Endothelial cell of umbilical vein (primary cell): ENCODE data around the gene FHIP2A. TPM values are rescaled to one million over a fixed set of nuclear protein-coding genes. Genes with fewer than 3 reads are reported as not detected.
A peak's percentile ranks its signal among the peaks of the same experiment; 100 is the strongest.
"Not testable (repeated sequence)": the region's sequence is repeated elsewhere in the genome, so short reads cannot be mapped to it uniquely, and the experiment has no call there.

Source experiments
- BruUV-seq: library from RNA; stranded (reverse); fragments of 400-500 nt; replicated peaks from 2 replicates; lab custom pipeline; 2021; lab: Mats Ljungman, UMichigan
- CTCF ChIA-PET: fragments of 300-600, 350-600 bp; sonication (Branson Sonifier 250); formaldehyde crosslinking; loops from one replicate; lab custom pipeline; 2021; ENCODE audit warnings: antibody characterized with exemption, inconsistent platforms; lab: Charles Lee
- POLR2A ChIA-PET: fragments of 300-600, 350-600 bp; sonication (Branson Sonifier 250); formaldehyde crosslinking; loops from one replicate; lab custom pipeline; 2021; ENCODE audit warnings: antibody characterized with exemption, inconsistent platforms; lab: Charles Lee
- DNase-seq: peaks from one replicate; pipeline ENCODE4 v3.0.0-alpha.2; 2011; ENCODE audit warnings: low read depth, low spot score
- FAIRE-seq: peaks from 2 replicates; lab custom pipeline; 2011; peaks lifted over from hg19 to GRCh38; lab: Jason Lieb, UNC
- H2AFZ ChIP-seq: 2 replicates; pipeline ENCODE4 v1.6.0; 2012; ENCODE audit warnings: low read depth, low read length, control low read depth, inconsistent platforms
- H3K27ac ChIP-seq: 2 replicates; pipeline ENCODE4 v1.5.1; 2011; ENCODE audit warnings: low read depth, mild to moderate bottlenecking, control low read depth, low read length, moderate library complexity; ENCODE audit not compliant: insufficient read depth
- H3K27me3 ChIP-seq, 2 experiments: 2 replicates each; pipeline versions ENCODE4 v1.6.0 to v1.6.1; 2011; ENCODE audit warnings: low read length in 2 of 2, mixed read lengths in 1 of 2; ENCODE audit not compliant: control insufficient read depth in 2 of 2, insufficient read depth in 2 of 2
- H3K36me3 ChIP-seq, 2 experiments: 2 replicates in 1 of 2; 3 replicates in 1 of 2; pipeline ENCODE4 v1.5.1; 2011; ENCODE audit warnings: low read length in 2 of 2, mild to moderate bottlenecking in 1 of 2, moderate library complexity in 1 of 2; ENCODE audit not compliant: control insufficient read depth in 2 of 2, insufficient read depth in 2 of 2; ENCODE audit errors: extremely low read depth in 1 of 2
- H3K4me1 ChIP-seq: 3 replicates; pipeline ENCODE4 v1.5.1; 2011; ENCODE audit warnings: mild to moderate bottlenecking, low read length; ENCODE audit not compliant: control insufficient read depth, insufficient read depth; ENCODE audit errors: extremely low read depth
- H3K4me2 ChIP-seq: 2 replicates; pipeline ENCODE4 v1.6.1; 2011; ENCODE audit warnings: low read length, control low read depth, mixed read lengths; ENCODE audit not compliant: insufficient read depth
- H3K4me3 ChIP-seq, 3 experiments: fragments of 200-600 bp in 1 of 3; sonication (generic), shearing (Covaris generic) in 1 of 3; replicated peaks in 1 of 3; 2 replicates each; pipeline ENCODE4 v1.5.1; 2011 to 2016; ENCODE audit warnings: control low read depth in 3 of 3, low read length in 3 of 3, mild to moderate bottlenecking in 2 of 3, inconsistent platforms in 1 of 3, low read depth in 1 of 3, moderate library complexity in 1 of 3; ENCODE audit not compliant: insufficient read depth in 1 of 3
- H3K79me2 ChIP-seq: 2 replicates; pipeline ENCODE4 v1.6.0; 2012; ENCODE audit warnings: low read length, inconsistent platforms; ENCODE audit not compliant: control insufficient read depth, insufficient read depth
- H3K9ac ChIP-seq: replicated peaks from 2 replicates; pipeline ENCODE3; 2011; ENCODE audit warnings: low read length, control low read depth; ENCODE audit not compliant: insufficient read depth; ENCODE audit errors: extremely low read depth
- H3K9me1 ChIP-seq: replicated peaks from 3 replicates; pipeline ENCODE4 v1.6.0; 2011; ENCODE audit warnings: mild to moderate bottlenecking, low read length; ENCODE audit not compliant: control insufficient read depth, insufficient read depth; ENCODE audit errors: extremely low read depth
- H3K9me3 ChIP-seq: replicated peaks from 2 replicates; pipeline ENCODE4 v1.5.1; 2012; ENCODE audit warnings: low read length, inconsistent platforms; ENCODE audit not compliant: control insufficient read depth, insufficient read depth
- H4K20me1 ChIP-seq: replicated peaks from 2 replicates; pipeline ENCODE3; 2011; ENCODE audit warnings: mild to moderate bottlenecking, low read length; ENCODE audit not compliant: control insufficient read depth, insufficient read depth; ENCODE audit errors: extremely low read depth
- CTCF ChIP-seq, 2 donors: IDR thresholded peaks; 1 replicate in 1 of 2; 2 replicates in 1 of 2; pipeline ENCODE4 v1.5.1; 2011; ENCODE audit warnings: low read length in 2 of 2, mild to moderate bottlenecking in 2 of 2, moderate library complexity in 2 of 2, control low read depth in 1 of 2, inconsistent platforms in 1 of 2, low read depth in 1 of 2; ENCODE audit not compliant: insufficient read depth in 1 of 2; ENCODE audit errors: extremely low read depth in 1 of 2
- EZH2 ChIP-seq: IDR thresholded peaks from 2 replicates; pipeline ENCODE4 v1.6.1; 2012; ENCODE audit warnings: borderline replicate concordance, low read depth, mild to moderate bottlenecking, moderate library complexity, low read length, inconsistent platforms; ENCODE audit not compliant: severe bottlenecking
- FOS ChIP-seq: IDR thresholded peaks from 2 replicates; pipeline ENCODE4 v1.6.1; 2011; ENCODE audit warnings: mild to moderate bottlenecking, low read length, moderate library complexity, borderline replicate concordance; ENCODE audit not compliant: insufficient read depth
- GATA2 ChIP-seq: IDR thresholded peaks from 2 replicates; pipeline ENCODE4 v1.7.0; 2011; ENCODE audit warnings: low read depth, mild to moderate bottlenecking, moderate library complexity, mixed read lengths, low read length; ENCODE audit not compliant: insufficient read length, insufficient read depth
- JUN ChIP-seq: IDR thresholded peaks from 2 replicates; pipeline ENCODE4 v1.6.1; 2011; ENCODE audit warnings: borderline replicate concordance, low read depth; ENCODE audit not compliant: insufficient read length, insufficient read depth
- MAX ChIP-seq: IDR thresholded peaks from 2 replicates; pipeline ENCODE4 v1.6.1; 2011; ENCODE audit not compliant: insufficient read depth, insufficient read length
- MYC ChIP-seq: IDR thresholded peaks from one replicate; pipeline ENCODE4 v1.6.1; 2011; ENCODE audit warnings: mild to moderate bottlenecking, low read depth, low read length
- POLR2A ChIP-seq: IDR thresholded peaks from 2 replicates; pipeline ENCODE4 v1.6.1; 2012; ENCODE audit warnings: low read depth, mild to moderate bottlenecking, control low read depth, low read length
- POLR2AphosphoS5 ChIP-seq: IDR thresholded peaks from 2 replicates; pipeline ENCODE4 v1.6.1; 2012; ENCODE audit warnings: low read depth, mild to moderate bottlenecking, control low read depth, low read length, moderate library complexity; ENCODE audit not compliant: insufficient read depth
- dilution Hi-C: fragments of 300-500 bp; cut with MboI; formaldehyde crosslinking; loops from one replicate; pipeline ENCODE4 v1.15.0; 2019; ENCODE audit warnings: low sequenced_read_pairs; ENCODE audit not compliant: extremely low pct_ligation_motif_present
- intact Hi-C: fragments of 100-400 bp; cut with micrococcal nuclease; formaldehyde crosslinking; loops from one replicate; pipeline ENCODE4 v1.10.0; 2022
- polyA plus RNA-seq, 4 experiments: library from polyadenylated mRNA; depleted of rRNA in 3 of 4; stranded (reverse) in 3 of 4; unstranded in 1 of 4; fragments of >200 nt; gene quantifications; 2 replicates each; pipeline versions ENCODE4 v1.2.1 to v1.2.3, GENCODE V29; 2011 to 2012; ENCODE audit warnings: missing spikeins in 1 of 4
- total RNA-seq: library from RNA; stranded (reverse); gene quantifications from 2 replicates; pipeline ENCODE4 v1.2.3, GENCODE V29; 2021

FHIP2A gene
- total and polyA plus RNA-seq, 2 donors (not counting 3 experiments of a cell fraction or from before 2014, with no cell fraction given) = 13.3 to 39.6 TPM

- TF ChIP-seq JUN (peak; percentile 72), EZH2 (no peak), POLR2A (no peak), MYC (no peak), FOS (peak; percentile 77), CTCF (IDR thresholded peaks at IDR 0.05; ENCODE audit: extremely low read depth in 1 of 2, insufficient read depth in 1 of 2, low read depth in 1 of 2, low read length in 2 of 2) (no peak), GATA2 (no peak), MAX (no peak), POLR2AphosphoS5 (peak; percentile 45)
- H3K9ac ChIP-seq = peak overlapping the region; percentile 87
- no peaks in the 10 kb centered on the region for H3K9me1 ChIP-seq
- BruUV-seq = TSS peak; percentile 44
- H3K27me3 ChIP-seq = no peaks in the 10 kb centered on the region
- intact Hi-C loops = loop anchor here (1.0 to 2.0 kb wide), 2 partner anchors 13 to 34 kb away; no protein-coding TSS in a partner anchor
- no peak overlapping the region for H2AFZ ChIP-seq
- H3K4me3 ChIP-seq = peak overlapping the region in 1 of 3 experiments; percentile 38
- H3K27ac ChIP-seq = peak overlapping the region; percentile 94
- peaks cover 6 to 18% of the 10 kb centered on the region in 2 experiments for H3K36me3 ChIP-seq
- peak; percentile 72 for FAIRE-seq
- dilution Hi-C loops = no loop called here
- peak overlapping the region; percentile 72 for H3K4me2 ChIP-seq
- POLR2A ChIA-PET = interaction anchor here (0.7 to 1.3 kb wide), 2 partner anchors 13 to 34 kb away, joined by 3 to 5 read pairs; no protein-coding TSS in a partner anchor
- peaks cover 32% of the 10 kb centered on the region for H3K4me1 ChIP-seq
- no peaks in the 10 kb centered on the region for H3K79me2 ChIP-seq
- peak; percentile 81 for DNase-seq
- no peaks in the 10 kb centered on the region for H4K20me1 ChIP-seq
- CTCF ChIA-PET = interaction anchor here (0.7 to 3.7 kb wide), 5 partner anchors 9 to 35 kb away, joined by 3 to 24 read pairs (median 17); partner anchors contain the start of gene FHIP2A
- no peaks in the 10 kb centered on the region for H3K9me3 ChIP-seq
These were observed 35.1 kb downstream of the FHIP2A start for GRCh38 chr10:114856544-114857287.

- H4K20me1 ChIP-seq, H3K9me1 ChIP-seq, POLR2A ChIA-PET, BruUV-seq, H3K27me3 ChIP-seq, FAIRE-seq, H3K79me2 ChIP-seq, dilution Hi-C loops, H2AFZ ChIP-seq, H3K9me3 ChIP-seq, DNase-seq: not testable (repeated sequence)
- CTCF ChIA-PET = interaction anchor here (2.7 to 3.7 kb wide), 3 partner anchors 12 to 35 kb away, joined by 17 to 24 read pairs (median 19); partner anchors contain the start of gene FHIP2A
- peak overlapping the region; percentile 94 for H3K27ac ChIP-seq
- H3K4me2 ChIP-seq = peak overlapping the region; percentile 72
- peaks cover 32% of the 10 kb centered on the region for H3K4me1 ChIP-seq
- peak overlapping the region; percentile 87 for H3K9ac ChIP-seq
- H3K4me3 ChIP-seq = peak overlapping the region in 1 of 3 experiments; percentile 38
- intact Hi-C loops = loop anchor here (2.0 kb wide), 1 partner anchor 34 kb away; no protein-coding TSS in a partner anchor
- H3K36me3 ChIP-seq = peaks cover 6 to 16% of the 10 kb centered on the region in 2 experiments
These were observed 35.6 kb downstream of the FHIP2A start for GRCh38 chr10:114857288-114857565.
